KOPT-K1 (cell line): ENCODE results near the gene SLC31A2.
"Not testable (repeated sequence)": the region's sequence is repeated elsewhere in the genome, so short reads cannot be mapped to it uniquely, and the experiment has no call there.

ENCODE experiments used
- H3K27ac ChIP-seq: fragments of 200-600 bp; sonication (generic); 2 replicates; pipeline ENCODE4 v1.5.1; 2016; ENCODE audit warnings: antibody characterized with exemption, mild to moderate bottlenecking, low read depth, low read length; ENCODE audit not compliant: poor library complexity, severe bottlenecking
- H3K36me3 ChIP-seq: fragments of 200-600 bp; sonication (generic); 2 replicates; pipeline ENCODE4 v1.5.1; 2017; ENCODE audit warnings: antibody characterized with exemption, mild to moderate bottlenecking, low read length, moderate library complexity; ENCODE audit not compliant: insufficient read depth
- H3K9me3 ChIP-seq: fragments of 200-600 bp; sonication (generic); 2 replicates; pipeline ENCODE4 v1.5.1; 2017; ENCODE audit warnings: antibody characterized with exemption, low read length, mild to moderate bottlenecking; ENCODE audit not compliant: insufficient read depth, poor library complexity, severe bottlenecking

SLC31A2 gene

DNA sequence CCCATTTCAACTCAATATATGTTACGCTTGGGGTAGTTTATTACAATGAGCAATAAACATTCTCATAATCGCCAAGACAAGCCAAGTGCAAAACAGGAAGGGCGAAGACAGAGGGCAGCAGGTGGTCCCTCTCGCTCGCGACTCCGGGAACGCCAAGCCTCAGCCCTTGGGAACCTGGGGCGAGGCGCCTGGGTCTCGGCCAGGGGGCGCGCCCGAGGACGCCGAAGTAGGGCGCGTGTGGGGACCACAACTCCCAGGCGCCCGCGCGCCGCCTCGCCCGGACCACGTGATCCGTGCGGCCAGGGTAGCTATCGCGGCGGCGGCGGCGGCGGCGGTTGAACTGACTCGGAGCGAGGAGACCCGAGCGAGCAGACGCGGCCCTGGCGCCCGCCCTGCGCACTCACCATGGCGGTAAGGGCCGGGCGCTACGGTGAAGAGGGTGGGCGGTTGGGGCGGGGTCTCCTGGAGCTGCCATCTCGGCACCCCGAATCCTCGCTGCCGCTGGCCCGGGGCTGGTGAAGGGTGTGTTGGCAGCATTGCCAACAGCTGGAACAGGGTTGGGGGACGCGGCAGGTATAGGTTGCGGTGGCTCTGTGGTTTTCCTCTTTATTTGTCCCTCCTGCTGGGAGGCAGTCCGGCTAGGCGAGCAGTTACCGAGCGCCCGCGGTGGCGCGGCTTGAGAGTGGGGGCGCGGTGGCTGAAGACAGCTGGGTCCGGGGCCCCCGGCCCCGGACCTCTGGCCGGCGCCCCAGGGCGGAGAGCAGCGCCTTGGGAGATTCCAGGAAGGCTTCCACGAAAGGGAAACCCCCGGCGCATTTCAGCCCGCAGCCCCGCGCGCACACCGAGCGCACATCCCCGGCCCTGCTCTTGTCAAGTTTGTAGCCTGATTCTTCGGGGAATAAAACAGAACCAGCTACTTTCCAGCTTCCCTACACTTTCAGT lies at the start of gene SLC31A2:
Gene SLC31A2 (plus strand): TSS at position 338 of the 942 bp plus-strand sequence. CDS start 68 bp downstream, at position 406.
- Histone ChIP-seq H3K36me3 (no peaks in the 10 kb centered on the region), H3K27ac (peak within 1 kb of the TSS; percentile 62), H3K9me3 (no peaks in the 10 kb centered on the region)

GRCh38 chr9:113105345-113105744 lies 45.5 kb upstream of the SLC31A2 start:
- H3K36me3 ChIP-seq, H3K9me3 ChIP-seq, H3K27ac ChIP-seq: not testable (repeated sequence)

DNA sequence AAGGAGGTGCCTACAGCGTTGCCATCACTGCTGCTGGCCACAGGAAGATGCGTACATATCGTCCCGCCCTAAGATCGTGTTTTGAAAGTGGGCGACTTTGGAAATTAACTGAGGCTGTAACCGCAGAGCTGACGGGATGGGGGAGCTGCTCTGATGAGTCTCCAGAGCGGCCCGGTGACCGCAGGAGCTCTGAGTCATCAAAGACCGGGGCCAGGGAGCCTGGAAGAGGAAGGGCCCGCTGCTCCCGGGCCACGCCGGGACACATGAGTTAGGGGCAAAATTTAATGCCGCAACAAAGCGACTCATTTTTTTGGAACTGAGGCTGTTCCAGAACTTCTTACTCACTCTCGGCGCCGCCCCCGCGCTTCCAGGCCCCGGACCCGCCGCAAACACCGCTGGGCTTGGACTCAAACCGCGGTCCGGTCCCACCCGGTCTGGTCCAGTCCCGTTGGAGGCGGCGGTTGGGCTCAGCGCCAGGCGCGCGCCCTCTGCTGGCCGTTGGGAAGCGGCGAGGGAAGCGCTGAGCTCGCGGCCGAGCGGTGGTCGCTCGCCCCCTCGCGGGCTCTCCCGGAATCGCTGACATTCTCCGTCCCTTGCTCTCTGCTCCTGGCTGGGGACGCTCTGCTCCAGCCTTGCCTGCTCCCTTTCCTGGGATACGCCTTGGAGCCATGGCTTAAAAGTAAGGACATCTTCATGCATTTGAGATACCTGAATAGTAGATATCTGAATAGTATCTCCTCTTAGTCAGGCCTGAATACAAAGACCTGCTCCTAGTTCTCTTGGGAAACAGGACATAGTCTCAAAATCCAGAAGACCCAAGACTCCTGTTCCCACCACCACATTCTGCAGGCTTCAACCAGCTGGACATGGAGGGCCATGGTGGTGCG lies 39.5 kb upstream of the SLC31A2 start:
- not testable (repeated sequence) for H3K36me3 ChIP-seq, H3K27ac ChIP-seq, H3K9me3 ChIP-seq

DNA sequence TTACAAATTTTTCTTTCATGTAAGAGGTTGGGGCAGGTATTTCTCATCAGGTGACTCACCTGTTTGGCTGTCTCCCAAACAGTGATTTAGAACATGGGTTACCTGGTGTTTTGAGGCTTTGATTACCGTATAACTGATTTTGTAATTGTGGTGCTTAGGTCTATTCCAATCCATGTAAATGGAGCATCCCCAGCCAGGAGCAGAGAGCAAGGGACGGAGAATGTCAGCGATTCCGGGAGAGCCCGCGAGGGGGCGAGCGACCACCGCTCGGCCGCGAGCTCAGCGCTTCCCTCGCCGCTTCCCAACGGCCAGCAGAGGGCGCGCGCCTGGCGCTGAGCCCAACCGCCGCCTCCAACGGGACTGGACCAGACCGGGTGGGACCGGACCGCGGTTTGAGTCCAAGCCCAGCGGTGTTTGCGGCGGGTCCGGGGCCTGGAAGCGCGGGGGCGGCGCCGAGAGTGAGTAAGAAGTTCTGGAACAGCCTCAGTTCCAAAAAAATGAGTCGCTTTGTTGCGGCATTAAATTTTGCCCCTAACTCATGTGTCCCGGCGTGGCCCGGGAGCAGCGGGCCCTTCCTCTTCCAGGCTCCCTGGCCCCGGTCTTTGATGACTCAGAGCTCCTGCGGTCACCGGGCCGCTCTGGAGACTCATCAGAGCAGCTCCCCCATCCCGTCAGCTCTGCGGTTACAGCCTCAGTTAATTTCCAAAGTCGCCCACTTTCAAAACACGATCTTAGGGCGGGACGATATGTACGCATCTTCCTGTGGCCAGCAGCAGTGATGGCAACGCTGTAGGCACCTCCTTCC lies 37.9 kb upstream of the SLC31A2 start:
- H3K9me3 ChIP-seq, H3K36me3 ChIP-seq, H3K27ac ChIP-seq: not testable (repeated sequence)

DNA sequence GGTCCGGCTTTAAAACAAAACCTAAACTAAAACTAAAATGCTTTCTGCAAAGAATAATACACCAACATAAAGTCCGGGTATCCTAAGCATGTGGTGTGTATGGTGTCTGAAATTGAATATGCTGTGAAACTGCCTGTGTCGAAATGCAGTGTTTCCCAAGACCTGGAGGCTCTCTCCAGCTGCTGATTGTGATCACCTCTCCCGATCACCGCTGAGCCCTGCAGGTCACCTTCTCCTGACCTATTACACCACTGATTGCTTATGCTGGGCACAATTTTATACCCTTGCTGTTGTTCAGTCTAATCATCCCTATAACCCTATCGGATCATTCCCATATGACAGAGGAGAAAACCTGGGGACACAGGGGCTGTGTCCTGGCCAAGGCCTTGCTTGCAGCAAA lies 32.0 kb upstream of the SLC31A2 start:
- H3K9me3 ChIP-seq, H3K27ac ChIP-seq, H3K36me3 ChIP-seq: not testable (repeated sequence)

- Histone ChIP-seq H3K27ac (no peak overlapping the region), H3K9me3 (no peaks in the 10 kb centered on the region), H3K36me3 (no peaks in the 10 kb centered on the region)
Measured at GRCh38 chr9:113125386-113126035, 25.3 kb upstream of the SLC31A2 start.

DNA sequence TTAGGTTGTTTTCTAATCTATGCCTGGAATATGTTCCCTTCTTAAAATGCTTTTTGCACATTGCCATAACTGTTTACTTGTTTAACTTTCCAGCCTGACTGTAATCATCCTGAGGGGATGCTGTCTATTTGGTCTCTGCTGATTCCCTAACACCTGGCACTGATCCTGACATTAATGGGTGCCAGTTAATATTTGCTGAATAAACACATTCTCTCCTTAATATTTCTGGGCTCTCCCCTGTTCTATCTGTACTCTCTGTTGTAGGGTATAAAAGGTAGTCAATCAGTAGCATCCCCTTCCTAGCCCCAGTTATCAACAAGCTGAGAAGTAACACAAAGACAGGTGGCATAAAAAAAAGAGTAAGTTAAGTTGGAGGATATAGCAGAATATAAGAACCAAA lies 21.3 kb upstream of the SLC31A2 start:
- no peaks in the 10 kb centered on the region for H3K9me3 ChIP-seq
- no peak overlapping the region for H3K27ac ChIP-seq
- no peaks in the 10 kb centered on the region for H3K36me3 ChIP-seq

GRCh38 chr9:113129884-113130283 lies 20.9 kb upstream of the SLC31A2 start:
- H3K9me3 ChIP-seq = no peaks in the 10 kb centered on the region
- H3K36me3 ChIP-seq = no peaks in the 10 kb centered on the region
- no peak overlapping the region for H3K27ac ChIP-seq

- Histone ChIP-seq H3K27ac (no peak overlapping the region), H3K9me3 (no peaks in the 10 kb centered on the region), H3K36me3 (no peaks in the 10 kb centered on the region)
Measured at GRCh38 chr9:113131689-113132151, 19.1 kb upstream of the SLC31A2 start.

- Histone ChIP-seq H3K9me3 (no peaks in the 10 kb centered on the region), H3K36me3 (no peaks in the 10 kb centered on the region), H3K27ac (no peak overlapping the region)
Measured at GRCh38 chr9:113137196-113138168, 13.3 kb upstream of the SLC31A2 start.

DNA sequence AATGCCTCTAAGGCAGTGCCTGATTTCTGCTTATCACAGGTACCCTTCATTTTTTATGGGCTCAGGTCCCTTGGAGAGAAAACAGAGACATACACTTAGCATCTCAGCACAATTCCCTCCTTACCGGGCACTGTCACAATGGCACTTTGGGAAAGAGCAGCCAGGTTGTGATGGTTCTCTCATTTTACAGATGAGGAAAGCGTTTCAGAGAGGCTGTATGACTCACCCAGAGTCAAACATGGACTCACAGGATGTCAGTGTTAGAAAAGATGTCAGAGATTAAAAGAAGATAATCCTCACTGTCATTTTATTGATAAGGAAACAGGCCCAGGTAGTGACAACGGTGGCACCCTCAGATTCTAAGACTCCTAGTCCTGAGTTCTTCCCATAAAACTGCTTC lies 12.0 kb upstream of the SLC31A2 start:
- H3K27ac ChIP-seq = no peak overlapping the region
- no peaks in the 10 kb centered on the region for H3K36me3 ChIP-seq

DNA sequence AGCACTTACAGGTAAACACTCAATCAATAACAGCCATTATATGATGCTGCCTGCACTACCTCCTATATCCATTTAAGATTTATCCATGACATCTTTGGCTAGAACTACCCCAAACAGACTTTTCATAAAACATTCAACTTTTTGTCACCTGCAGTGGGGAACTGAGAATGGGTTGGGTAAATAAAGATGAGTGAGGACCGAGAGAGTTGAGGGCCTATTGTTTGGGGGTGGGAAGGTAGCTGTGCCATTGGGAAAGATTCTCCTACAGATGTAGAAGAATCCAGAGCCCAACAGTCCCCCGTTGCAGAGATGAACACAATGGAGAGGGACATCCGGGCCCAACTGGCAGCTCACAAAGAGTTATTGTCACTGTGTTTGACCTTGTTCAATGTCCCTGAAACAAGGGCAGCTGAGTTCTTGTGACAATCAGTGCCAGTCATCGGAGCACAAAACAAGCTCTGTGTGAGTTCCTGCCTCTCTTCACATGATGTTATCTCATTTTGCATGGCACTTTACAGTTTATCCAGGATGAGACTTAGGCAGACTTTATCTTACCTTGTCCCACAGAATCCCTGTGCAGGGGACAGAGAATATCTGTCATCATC lies 11.5 kb upstream of the SLC31A2 start:
- H3K36me3 ChIP-seq = no peaks in the 10 kb centered on the region
- H3K27ac ChIP-seq = no peak overlapping the region
- no peaks in the 10 kb centered on the region for H3K9me3 ChIP-seq

More for the DNA sequence above, 12.0 kb upstream of the SLC31A2 start:
- H3K9me3 ChIP-seq = no peaks in the 10 kb centered on the region

GRCh38 chr9:113139953-113140352 lies 10.9 kb upstream of the SLC31A2 start:
- no peak overlapping the region for H3K27ac ChIP-seq
- no peaks in the 10 kb centered on the region for H3K36me3 ChIP-seq
- H3K9me3 ChIP-seq = no peaks in the 10 kb centered on the region
